ENCODE data around the gene ZFAND2A. TPM values are rescaled to one million over a fixed set of nuclear protein-coding genes. Genes with fewer than 3 reads are reported as not detected.

Gene ZFAND2A
- total RNA-seq, 2 donors from 2014 or later: 27.1 to 27.7 TPM

GRCh38 chr7:1130021-1130990 lies 29.7 kb downstream of the ZFAND2A start:
- H3K9me3 Mint-ChIP-seq: no peaks in the 10 kb centered on the region
- no peak overlapping the region for H3K27ac Mint-ChIP-seq
- no peaks in the 10 kb centered on the region for H3K27me3 Mint-ChIP-seq
- H3K36me3 Mint-ChIP-seq (ENCODE audit: low read depth): peaks cover 22% of the 10 kb centered on the region
- ATAC-seq (replicated peaks): no peak
- no peaks in the 10 kb centered on the region for H3K4me1 Mint-ChIP-seq
- no peak overlapping the region for H3K4me3 Mint-ChIP-seq

DNA sequence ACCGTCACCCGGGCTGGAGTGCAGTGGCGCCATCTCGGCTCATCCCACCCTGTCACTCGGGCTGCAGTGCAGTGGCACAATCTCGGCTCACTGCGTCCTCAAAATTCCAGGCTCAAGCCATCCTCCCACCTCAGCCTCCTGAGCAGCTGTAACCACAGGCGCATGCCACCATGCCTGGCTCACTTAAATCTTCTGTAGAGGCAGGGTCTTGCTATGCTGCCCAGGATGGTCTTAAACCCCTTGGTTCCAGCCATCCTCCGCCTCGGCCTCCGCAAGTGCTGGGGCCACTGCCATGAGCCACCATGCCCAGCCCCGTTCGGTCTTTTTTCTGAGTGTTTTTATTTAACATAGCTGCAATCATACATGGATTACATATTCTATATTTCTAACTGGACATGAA lies 30.6 kb downstream of the ZFAND2A start:
- ATAC-seq (replicated peaks): no peak
- Mint-ChIP-seq H3K27ac (no peak overlapping the region), H3K36me3 (ENCODE audit: low read depth) (peaks cover 24% of the 10 kb centered on the region), H3K4me3 (no peak overlapping the region), H3K27me3 (no peaks in the 10 kb centered on the region), H3K4me1 (no peaks in the 10 kb centered on the region), H3K9me3 (no peaks in the 10 kb centered on the region)

DNA sequence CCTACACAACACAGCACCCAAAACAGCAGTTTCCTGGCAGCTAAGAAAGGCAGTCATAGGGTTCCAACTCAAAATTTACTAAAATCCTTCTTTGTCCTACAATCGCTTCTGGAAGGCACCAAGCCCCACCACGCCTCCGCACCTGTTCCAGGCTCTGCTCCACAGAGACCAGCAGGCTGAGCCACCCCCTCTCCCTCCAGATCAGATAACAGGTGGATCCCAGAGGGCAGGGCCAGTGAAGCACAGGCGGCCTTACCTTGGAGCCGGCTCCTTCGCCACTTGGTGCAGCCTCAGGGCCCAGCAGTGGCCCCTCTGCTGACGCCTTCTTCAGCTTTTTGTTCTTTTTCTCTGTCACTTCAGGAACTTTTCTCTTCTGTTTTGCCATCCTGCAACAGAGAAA lies 33.0 kb downstream of the ZFAND2A start:
- H3K4me1 Mint-ChIP-seq: no peaks in the 10 kb centered on the region
- H3K36me3 Mint-ChIP-seq (ENCODE audit: low read depth): peaks cover 24% of the 10 kb centered on the region
- H3K27ac Mint-ChIP-seq: no peak overlapping the region
- H3K9me3 Mint-ChIP-seq: no peaks in the 10 kb centered on the region
- no peak for ATAC-seq (replicated peaks)
- no peak overlapping the region for H3K4me3 Mint-ChIP-seq
- H3K27me3 Mint-ChIP-seq: no peaks in the 10 kb centered on the region

DNA sequence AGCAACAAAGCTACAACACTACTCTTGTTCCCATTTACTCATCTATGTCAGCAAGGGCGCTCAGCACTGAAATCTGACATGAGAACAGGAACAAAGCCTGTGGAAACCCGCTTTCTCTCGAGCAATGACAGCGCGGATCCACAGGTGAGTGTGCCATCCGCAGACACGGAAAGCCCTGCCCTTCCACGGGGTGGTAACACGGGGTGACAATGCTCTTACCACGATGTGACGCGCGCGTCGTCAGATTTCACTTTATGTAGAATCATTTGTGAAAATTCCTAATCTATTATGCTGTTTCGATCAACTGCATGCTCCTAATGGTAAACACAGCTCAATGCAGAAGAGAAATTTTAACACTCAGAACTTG lies 34.4 kb downstream of the ZFAND2A start:
- no peaks in the 10 kb centered on the region for H3K4me1 Mint-ChIP-seq
- ATAC-seq (replicated peaks): no peak
- H3K4me3 Mint-ChIP-seq: no peak overlapping the region
- H3K27me3 Mint-ChIP-seq: no peaks in the 10 kb centered on the region
- no peak overlapping the region for H3K27ac Mint-ChIP-seq
- H3K9me3 Mint-ChIP-seq: no peaks in the 10 kb centered on the region
- H3K36me3 Mint-ChIP-seq (ENCODE audit: low read depth): peaks cover 24% of the 10 kb centered on the region

GRCh38 chr7:1124816-1125602 lies 35.0 kb downstream of the ZFAND2A start:
- Mint-ChIP-seq H3K4me3 (no peak overlapping the region), H3K9me3 (no peaks in the 10 kb centered on the region), H3K4me1 (no peaks in the 10 kb centered on the region), H3K27me3 (no peaks in the 10 kb centered on the region), H3K27ac (no peak overlapping the region), H3K36me3 (ENCODE audit: low read depth) (peaks cover 24% of the 10 kb centered on the region)
- ATAC-seq (replicated peaks): no peak

DNA sequence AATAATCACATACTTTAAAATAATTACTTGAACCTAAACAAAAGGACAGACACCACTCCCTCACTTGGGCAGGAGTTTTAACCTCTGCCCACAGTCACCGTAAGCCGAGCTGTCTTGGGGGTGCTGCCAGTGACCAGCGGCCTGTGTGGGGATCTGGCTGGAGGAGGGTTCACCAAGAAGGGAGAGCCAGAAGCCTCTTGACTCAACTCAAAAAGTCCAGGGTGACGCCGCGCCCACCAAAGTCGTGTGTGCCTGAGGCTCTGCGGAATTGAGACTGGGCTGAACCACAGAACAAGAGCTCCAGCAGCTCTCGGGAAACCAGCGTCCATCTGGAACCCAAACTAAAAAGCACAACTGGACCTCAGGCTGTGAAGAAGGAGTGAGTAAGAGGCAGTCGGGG lies 35.8 kb downstream of the ZFAND2A start:
- Mint-ChIP-seq H3K27me3 (no peaks in the 10 kb centered on the region), H3K4me1 (no peaks in the 10 kb centered on the region), H3K36me3 (ENCODE audit: low read depth) (peaks cover 17% of the 10 kb centered on the region), H3K9me3 (no peaks in the 10 kb centered on the region), H3K27ac (no peak overlapping the region), H3K4me3 (no peak overlapping the region)
- no peak for ATAC-seq (replicated peaks)

DNA sequence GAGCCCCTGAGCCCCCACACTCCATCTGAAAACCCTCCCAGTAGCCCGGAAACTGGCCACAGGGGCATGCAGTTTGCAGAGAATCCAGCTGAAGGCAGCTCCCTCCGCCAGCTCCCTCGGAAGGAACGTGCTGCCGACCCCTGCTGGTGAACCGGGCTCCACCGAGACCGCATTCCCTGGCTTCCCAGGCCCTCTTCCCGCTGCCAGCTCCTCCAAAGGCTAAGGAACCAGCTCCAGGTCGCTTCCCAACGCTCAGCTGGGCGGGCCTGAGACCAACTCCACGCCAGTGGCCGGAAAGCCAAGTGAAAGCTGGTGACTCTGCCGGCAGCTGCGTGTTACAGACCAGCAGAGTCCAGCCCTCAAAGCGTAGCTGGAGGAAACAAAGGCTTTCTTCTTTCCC lies 36.3 kb downstream of the ZFAND2A start:
- no peak overlapping the region for H3K4me3 Mint-ChIP-seq
- H3K4me1 Mint-ChIP-seq: no peaks in the 10 kb centered on the region
- no peaks in the 10 kb centered on the region for H3K27me3 Mint-ChIP-seq
- H3K9me3 Mint-ChIP-seq: no peaks in the 10 kb centered on the region
- peaks cover 17% of the 10 kb centered on the region for H3K36me3 Mint-ChIP-seq (ENCODE audit: low read depth)
- H3K27ac Mint-ChIP-seq: no peak overlapping the region
- ATAC-seq (replicated peaks): no peak

DNA sequence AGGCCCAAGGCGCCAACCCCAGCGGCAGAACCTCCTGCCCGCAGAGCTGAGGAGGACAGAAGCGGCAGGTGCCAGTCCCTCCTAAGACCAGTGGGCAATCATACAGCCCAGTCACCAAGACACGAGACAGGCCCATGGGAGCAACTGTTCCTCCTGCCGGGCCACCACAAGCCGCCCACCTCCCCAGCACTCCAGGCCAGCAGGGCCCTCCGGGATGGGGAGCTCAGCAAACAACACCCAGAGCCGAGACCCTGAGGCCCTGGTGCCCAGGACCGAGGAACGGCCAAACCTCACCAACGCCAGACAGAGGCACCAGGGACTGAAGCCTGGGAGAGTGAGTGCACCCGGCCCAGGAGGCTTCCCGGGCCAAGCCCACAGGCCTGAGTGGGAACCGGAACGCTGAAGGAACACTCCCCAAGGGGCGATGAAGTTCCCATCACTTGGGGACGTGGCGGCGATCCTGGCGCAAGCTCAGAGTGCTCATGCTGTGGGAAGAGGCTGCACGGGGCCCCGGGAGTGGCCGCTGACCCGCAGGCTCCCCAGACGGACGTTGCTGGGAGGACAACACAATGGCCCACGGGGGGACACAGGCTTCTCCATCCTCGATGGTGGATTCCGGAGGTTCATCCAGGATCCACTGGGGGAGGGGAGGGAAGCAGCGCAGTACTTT lies 37.0 kb downstream of the ZFAND2A start:
- Mint-ChIP-seq H3K9me3 (no peaks in the 10 kb centered on the region), H3K36me3 (ENCODE audit: low read depth) (peaks cover 17% of the 10 kb centered on the region), H3K27me3 (no peaks in the 10 kb centered on the region), H3K4me3 (no peak overlapping the region), H3K4me1 (no peaks in the 10 kb centered on the region), H3K27ac (no peak overlapping the region)
- no peak for ATAC-seq (replicated peaks)

GRCh38 chr7:1121886-1122831 lies 37.8 kb downstream of the ZFAND2A start:
- Mint-ChIP-seq H3K9me3 (no peaks in the 10 kb centered on the region), H3K27ac (no peak overlapping the region), H3K27me3 (no peaks in the 10 kb centered on the region), H3K4me3 (no peak overlapping the region), H3K36me3 (ENCODE audit: low read depth) (peaks cover 24% of the 10 kb centered on the region), H3K4me1 (peaks cover 6% of the 10 kb centered on the region)
- no peak for ATAC-seq (replicated peaks)

GRCh38 chr7:1121476-1121875 lies 38.5 kb downstream of the ZFAND2A start:
- Mint-ChIP-seq H3K9me3 (no peaks in the 10 kb centered on the region), H3K36me3 (ENCODE audit: low read depth) (peaks cover 17% of the 10 kb centered on the region), H3K27ac (no peak overlapping the region), H3K4me3 (no peak overlapping the region), H3K27me3 (no peaks in the 10 kb centered on the region), H3K4me1 (peaks cover 6% of the 10 kb centered on the region)
- ATAC-seq (replicated peaks): no peak

DNA sequence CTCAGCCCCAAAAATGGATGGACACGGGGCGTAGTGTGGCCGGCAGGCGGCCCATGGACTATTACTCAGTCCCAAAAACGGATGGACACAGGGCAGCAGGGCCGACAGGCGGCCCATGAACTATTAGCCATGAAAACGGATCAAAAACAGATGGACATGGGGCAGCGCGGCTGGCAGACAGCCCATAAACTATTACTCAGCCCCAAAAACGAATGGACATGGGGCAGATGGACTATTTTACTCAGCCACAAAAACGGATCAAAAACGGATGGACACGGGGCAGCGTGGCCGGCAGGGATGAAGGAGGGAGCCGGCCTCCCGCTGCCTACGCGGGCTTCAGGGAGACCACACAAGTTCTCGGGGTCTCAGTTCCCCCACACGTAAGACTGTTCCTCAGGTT lies 39.2 kb downstream of the ZFAND2A start:
- no peak overlapping the region for H3K27ac Mint-ChIP-seq
- H3K9me3 Mint-ChIP-seq: no peaks in the 10 kb centered on the region
- ATAC-seq (replicated peaks): no peak
- H3K36me3 Mint-ChIP-seq (ENCODE audit: low read depth): peaks cover 14% of the 10 kb centered on the region
- peaks cover 6% of the 10 kb centered on the region for H3K4me1 Mint-ChIP-seq
- no peak overlapping the region for H3K4me3 Mint-ChIP-seq
- H3K27me3 Mint-ChIP-seq: no peaks in the 10 kb centered on the region

DNA sequence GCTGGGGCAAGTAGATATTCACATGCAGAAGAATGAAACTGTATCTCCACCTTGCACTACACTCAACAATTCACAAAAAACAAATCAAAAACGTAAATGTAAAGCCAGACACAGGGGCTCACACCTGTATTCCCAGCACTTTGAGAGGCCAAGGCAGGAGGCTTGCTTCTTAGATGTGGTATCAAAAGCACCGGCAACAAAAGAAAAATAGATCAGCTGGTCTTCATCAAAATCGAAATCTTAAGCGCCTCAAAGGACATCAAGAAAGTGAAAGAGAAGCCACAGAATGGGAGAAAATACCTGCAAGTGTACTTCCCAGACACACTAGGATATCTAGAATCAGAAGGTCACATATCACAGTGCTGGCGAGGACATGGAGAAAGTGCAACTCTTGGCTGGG lies 40.8 kb downstream of the ZFAND2A start:
- H3K9me3 Mint-ChIP-seq: no peaks in the 10 kb centered on the region
- no peaks in the 10 kb centered on the region for H3K27me3 Mint-ChIP-seq
- no peak for ATAC-seq (replicated peaks)
- H3K36me3 Mint-ChIP-seq (ENCODE audit: low read depth): peaks cover 7% of the 10 kb centered on the region
- peaks cover 6% of the 10 kb centered on the region for H3K4me1 Mint-ChIP-seq
- no peak overlapping the region for H3K27ac Mint-ChIP-seq
- no peak overlapping the region for H3K4me3 Mint-ChIP-seq

DNA sequence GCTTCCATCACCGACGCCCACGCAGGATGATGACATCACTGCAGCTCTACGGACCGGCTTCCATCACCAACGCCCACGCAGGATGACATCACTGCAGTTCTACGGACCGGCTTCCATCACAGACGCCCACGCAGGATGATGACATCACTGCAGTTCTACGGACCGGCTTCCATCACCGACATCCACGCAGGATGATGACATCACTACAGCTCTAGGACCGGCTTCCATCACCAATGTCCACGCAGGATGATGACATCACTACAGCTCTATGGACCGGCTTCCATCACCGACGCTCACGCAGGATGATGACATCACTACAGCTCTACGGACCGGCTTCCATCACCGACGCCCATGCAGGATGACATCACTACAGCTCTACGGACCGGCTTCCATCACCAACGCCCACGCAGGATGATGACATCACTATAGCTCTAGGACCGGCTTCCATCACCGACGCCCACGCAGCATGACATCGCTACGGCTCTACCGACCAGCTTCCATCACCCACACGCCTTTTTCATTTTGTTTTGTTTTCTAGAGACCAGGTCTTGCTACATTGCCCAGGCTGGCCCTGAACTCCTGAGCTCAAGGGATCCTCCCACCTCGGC lies 42.6 kb downstream of the ZFAND2A start:
- H3K4me1 Mint-ChIP-seq: peaks cover 6% of the 10 kb centered on the region
- no peak for ATAC-seq (replicated peaks)
- peaks cover 7% of the 10 kb centered on the region for H3K36me3 Mint-ChIP-seq (ENCODE audit: low read depth)
- no peaks in the 10 kb centered on the region for H3K9me3 Mint-ChIP-seq
- H3K27ac Mint-ChIP-seq: peak overlapping the region; percentile 67
- H3K27me3 Mint-ChIP-seq: no peaks in the 10 kb centered on the region
- H3K4me3 Mint-ChIP-seq: no peak overlapping the region
